Urinary bladder (tissue), 4 donors: Measurements from ENCODE around the gene RAPGEF5. TPM values are rescaled to one million over a fixed set of nuclear protein-coding genes. Genes with fewer than 3 reads are reported as not detected.

Experiments used
- DNase-seq: peaks from one replicate; pipeline ENCODE4 v3.0.0-alpha.2; 2015; ENCODE audit errors: extremely low spot score
- H3K27ac ChIP-seq: one replicate; pipeline ENCODE4 v1.5.1; 2013; ENCODE audit warnings: low read depth, mild to moderate bottlenecking, moderate library complexity
- H3K36me3 ChIP-seq: one replicate; pipeline ENCODE4 v1.6.1; 2013; ENCODE audit warnings: mild to moderate bottlenecking, moderate library complexity; ENCODE audit not compliant: insufficient read depth
- H3K4me1 ChIP-seq: one replicate; pipeline ENCODE4 v1.6.1; 2013; ENCODE audit warnings: mild to moderate bottlenecking, moderate library complexity; ENCODE audit not compliant: insufficient read depth
- H3K4me3 ChIP-seq: one replicate; pipeline ENCODE4 v1.5.1; 2013; ENCODE audit warnings: low read depth, low read length
- WGBS: extraction: QIAGEN DNeasy Blood & Tissue Kit; methylation state at CpG from one replicate; pipeline ENCODE4 v1.1.7; 2013; 5-methylcytosine and 5-hydroxymethylcytosine counted together
- polyA plus RNA-seq: library from polyadenylated mRNA; stranded (reverse); fragments of 200-250 nt; gene quantifications from one replicate; pipeline ENCODE4 v1.2.3, GENCODE V29; 2013
- total RNA-seq: library from RNA; depleted of rRNA; stranded (reverse); fragments of >200 nt; gene quantifications from one replicate; pipeline ENCODE4 v1.2.3, GENCODE V29; 2014
- donor health status: healthy with polysubstance abuse.
- donor health status: healthy.

The RAPGEF5 gene
- total and polyA plus RNA-seq, 2 donors: 12.6 to 99.1 TPM

DNA sequence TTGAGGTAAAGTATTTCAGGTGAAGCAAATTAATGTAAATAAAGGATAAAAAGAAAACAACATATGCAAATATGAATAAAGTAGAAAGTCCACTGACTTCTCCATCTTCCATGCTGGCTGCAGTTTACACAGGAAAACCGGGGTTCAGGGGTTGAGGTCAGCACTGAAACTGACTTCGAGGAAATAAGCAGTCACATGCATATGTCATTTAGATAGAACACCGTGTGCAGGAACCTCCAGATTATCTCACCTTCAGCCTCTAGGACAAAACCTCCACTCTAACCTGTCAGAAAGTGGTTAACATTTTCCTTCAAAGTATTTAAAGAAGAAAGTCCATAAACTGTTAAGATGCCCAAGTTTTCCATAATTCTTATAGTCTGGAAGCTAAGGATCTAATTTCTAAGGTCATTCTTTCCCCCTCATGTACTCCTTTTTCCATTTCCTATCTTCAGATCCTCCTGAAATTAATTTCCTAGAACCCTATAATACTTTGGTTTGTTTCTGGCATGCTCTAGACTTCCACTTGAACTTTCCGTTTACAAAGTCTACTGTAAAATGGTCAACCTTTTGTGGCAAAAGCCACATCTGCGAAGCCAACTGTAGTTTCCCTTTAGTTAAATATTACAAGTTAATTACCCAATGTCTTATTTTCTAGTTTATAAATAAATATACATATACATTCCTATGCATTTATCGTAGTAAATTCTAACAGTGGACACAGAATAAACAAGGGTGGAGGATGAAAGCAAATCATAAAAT, 173.3 kb downstream of the RAPGEF5 start:
- Histone ChIP-seq H3K4me3 (no peak overlapping the region), H3K4me1 (no peaks in the 10 kb centered on the region), H3K27ac (no peak overlapping the region), H3K36me3 (no peaks in the 10 kb centered on the region)
- WGBS: 80% methylated on average over 6 of the region's 6 CpGs
- no peak for DNase-seq

DNA sequence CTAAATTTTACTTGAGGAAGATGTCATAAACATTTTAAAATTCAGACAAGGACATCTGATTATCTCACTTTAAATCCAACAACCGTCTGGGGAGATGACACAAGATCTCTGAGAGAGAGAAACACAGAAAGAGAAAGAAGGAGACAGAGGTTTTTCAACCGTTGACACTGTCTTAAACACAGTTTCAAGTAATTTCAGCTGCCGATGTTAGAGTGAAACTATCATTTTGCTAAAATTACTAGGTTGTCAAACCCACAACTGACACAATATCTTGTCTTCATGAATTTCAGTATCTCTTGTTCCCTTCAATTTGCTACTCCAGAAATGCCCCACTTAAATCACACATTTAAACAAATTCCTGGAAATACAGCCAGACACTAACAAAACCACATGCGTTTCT, 174.8 kb downstream of the RAPGEF5 start:
- no peaks in the 10 kb centered on the region for H3K4me1 ChIP-seq
- WGBS: 55% methylated on average over 4 of the region's 4 CpGs
- H3K27ac ChIP-seq: no peak overlapping the region
- H3K4me3 ChIP-seq: no peak overlapping the region
- DNase-seq: no peak
- H3K36me3 ChIP-seq: no peaks in the 10 kb centered on the region

DNA sequence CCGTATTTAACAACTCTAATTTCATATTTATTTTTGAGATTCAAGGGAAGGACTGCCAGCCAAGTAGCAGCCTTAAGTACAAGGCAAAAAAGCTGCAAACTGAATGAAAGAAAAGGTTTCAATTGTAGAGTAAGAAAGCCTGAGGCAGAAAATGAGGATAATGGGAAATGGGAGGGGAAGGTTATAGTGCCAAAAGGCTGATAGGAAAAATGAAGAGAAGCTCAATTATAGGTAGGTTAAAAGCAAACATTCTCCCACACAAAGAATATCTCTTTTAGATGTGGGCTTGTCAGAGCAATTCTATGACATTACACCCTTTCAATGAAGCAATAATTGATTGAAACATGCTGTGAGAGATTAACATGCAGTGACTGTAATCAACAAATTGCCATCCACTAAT, 175.3 kb downstream of the RAPGEF5 start:
- DNase-seq: no peak
- Histone ChIP-seq H3K36me3 (no peaks in the 10 kb centered on the region), H3K4me1 (no peaks in the 10 kb centered on the region), H3K27ac (no peak overlapping the region), H3K4me3 (no peak overlapping the region)
- WGBS: 85% methylated on average over 1 of the region's 1 CpG

DNA sequence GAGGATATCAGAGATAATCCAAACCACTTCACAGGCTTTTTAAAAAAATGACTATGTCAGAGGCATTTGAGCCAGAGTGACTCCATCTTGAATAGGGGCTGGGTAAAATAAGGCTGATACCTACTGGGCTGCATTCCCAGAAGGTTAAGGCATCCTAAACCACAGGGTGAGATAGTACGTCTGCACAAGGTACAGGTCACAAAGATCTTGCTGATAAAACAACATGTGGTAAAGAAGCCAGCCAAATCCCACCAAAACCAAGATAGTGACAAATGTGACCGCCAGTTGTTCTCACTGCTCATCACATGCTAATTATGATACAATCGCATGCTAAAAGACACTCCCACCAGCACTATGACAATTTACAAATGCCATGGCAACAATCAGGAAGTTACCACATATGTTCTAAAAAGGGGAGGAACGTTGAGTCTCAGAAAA, 177.5 kb downstream of the RAPGEF5 start:
- whole genome bisulfite sequencing: 78% methylated on average over 4 of the region's 4 CpGs

DNA sequence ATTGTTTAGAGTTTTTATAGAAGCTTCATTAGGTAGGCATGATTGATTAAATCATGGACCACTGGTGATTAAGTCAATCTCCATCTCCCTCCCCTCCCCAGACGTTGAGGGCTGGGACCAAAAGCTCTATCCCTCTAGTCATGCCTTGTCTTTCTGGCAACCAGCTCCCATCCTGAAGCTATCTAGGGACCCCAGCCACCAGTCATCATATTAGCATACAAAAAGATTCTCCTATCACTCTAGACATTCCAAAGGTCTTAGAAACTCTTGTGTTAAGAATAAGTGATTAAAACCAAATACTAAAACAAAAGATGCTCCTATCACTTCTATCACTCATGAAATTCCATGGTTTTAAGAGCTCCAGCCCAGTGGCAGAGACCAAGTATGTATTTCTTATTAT, 178.2 kb downstream of the RAPGEF5 start:
- WGBS: 42% methylated on average over 1 of the region's 1 CpG

More for the DNA sequence above, 177.5 kb downstream of the RAPGEF5 start:
- Histone ChIP-seq H3K4me3 (no peak overlapping the region), H3K4me1 (no peaks in the 10 kb centered on the region), H3K36me3 (no peaks in the 10 kb centered on the region), H3K27ac (no peak overlapping the region)
- DNase-seq: no peak

DNA sequence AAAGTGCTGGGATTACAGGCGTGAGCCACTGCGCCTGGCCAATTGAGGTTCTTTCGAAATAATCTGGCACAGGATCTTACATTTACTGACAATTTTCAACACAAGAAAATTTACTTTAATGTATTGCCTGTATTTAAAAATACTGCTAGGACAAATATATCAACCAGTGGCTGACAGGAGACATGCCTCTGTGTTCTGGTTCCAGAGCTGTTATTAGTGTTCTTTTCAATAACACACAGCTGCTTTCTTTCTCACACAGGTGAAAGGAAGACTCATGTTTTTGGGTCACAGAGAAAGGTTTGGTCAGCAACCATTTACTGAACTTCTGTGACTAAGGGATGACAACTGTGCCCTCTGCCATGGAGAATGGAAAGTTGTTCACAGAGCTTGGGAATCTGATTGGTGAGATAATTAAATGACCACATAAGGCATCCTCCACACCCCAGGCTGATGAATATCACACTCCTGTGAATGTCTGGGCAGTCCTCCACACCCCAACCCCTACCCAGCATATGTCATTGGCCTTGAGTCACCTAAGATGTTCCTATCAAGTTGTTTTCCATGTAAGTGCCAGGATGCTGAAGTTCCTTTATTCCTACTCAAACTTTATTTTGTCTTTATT, 180.1 kb downstream of the RAPGEF5 start:
- no peak for DNase-seq
- H3K36me3 ChIP-seq: no peaks in the 10 kb centered on the region
- H3K4me1 ChIP-seq: no peaks in the 10 kb centered on the region
- 79% methylated on average over 3 of the region's 3 CpGs for WGBS
- H3K4me3 ChIP-seq: no peak overlapping the region
- H3K27ac ChIP-seq: no peak overlapping the region

More for the DNA sequence above, 178.2 kb downstream of the RAPGEF5 start:
- Histone ChIP-seq H3K36me3 (no peaks in the 10 kb centered on the region), H3K4me3 (no peak overlapping the region), H3K4me1 (no peaks in the 10 kb centered on the region), H3K27ac (no peak overlapping the region)
- DNase-seq: no peak

DNA sequence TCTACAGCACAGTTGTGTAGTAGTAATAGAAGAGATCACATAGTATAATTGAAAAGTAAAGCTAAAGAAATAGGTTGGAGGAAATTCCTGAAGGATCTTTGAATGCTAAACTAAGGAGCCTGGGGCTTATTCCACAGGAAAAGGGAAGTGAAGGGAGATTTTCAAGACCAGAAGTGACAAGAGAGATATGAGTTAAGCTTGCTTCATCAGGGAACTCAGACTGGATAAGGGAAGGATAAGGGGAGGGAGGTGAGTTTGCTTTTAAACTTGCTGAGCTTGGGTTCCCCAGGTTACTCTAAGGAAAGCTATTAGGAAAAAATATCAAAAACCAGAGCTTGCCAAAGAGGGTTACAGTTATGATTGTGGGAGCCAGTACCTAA, 182.4 kb downstream of the RAPGEF5 start:
- Histone ChIP-seq H3K27ac (no peak overlapping the region), H3K36me3 (no peaks in the 10 kb centered on the region), H3K4me1 (no peaks in the 10 kb centered on the region), H3K4me3 (no peak overlapping the region)
- DNase-seq: no peak

DNA sequence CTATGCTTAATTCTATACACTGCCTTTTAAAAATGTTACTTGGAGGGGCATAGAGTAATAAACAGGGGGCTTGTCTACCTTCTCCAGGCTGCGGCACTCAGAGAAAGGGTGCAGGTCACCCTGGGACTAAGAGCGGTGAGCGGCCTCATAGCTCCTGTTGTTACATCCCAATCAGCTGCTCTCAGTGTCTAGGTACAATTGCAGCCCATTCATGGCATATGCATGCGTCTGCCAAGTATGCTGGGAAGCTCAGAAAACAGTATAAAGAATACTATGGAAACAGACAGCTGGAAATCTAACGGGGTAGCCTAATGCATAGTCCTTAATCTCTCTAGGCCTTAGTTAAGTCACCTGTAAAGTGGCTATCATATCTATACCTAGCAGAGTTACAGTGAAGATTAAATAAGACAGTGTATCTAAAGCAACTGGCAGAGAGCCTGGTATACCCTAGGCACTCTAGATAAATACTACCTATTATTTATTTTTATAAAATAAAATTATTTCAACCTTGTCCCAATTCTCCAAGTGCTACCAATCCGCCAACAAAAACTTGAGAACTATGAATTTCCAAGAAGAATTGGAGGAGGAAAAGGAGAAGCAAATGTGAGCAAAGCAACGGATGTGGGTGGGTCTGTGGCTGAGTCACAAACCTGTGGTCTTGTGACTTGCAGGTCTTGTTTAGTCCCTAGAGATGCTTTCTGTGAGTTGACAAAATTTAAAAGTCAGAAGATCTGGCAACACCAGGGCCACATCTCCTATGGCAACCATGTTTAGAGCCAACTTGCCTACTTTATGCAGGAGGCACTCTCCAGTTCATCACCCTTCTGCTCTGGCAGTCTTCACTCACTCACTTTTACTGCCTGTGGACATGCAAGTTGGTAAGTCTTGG, 183.0 kb downstream of the RAPGEF5 start:
- Histone ChIP-seq H3K4me1 (no peaks in the 10 kb centered on the region), H3K4me3 (no peak overlapping the region), H3K36me3 (no peaks in the 10 kb centered on the region), H3K27ac (no peak overlapping the region)
- no peak for DNase-seq
- WGBS: 82% methylated on average over 7 of the region's 7 CpGs

DNA sequence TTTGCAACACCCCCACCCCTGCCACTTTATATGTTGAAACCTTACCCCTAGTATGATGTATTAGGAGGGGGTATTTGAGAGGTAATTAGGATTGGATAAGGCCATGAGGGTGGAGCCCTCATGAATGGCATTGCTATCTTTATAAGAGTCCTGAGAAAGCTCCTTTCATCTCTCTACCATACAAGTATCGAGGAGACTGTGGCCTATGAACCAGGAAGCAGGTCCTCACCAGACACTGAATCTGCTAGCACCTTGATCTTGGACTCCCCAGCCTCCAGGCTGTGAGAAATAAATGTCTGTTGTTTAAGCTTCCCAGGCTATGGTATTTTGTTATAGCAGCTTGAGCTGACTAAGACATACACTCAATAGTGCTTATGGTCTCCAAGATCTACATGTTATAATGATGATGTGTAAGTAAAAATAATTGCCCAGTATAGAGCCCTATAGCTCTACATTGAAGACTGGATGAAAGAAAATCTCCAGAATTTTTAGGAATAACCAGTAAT, 188.8 kb downstream of the RAPGEF5 start:
- no peak overlapping the region for H3K4me3 ChIP-seq
- WGBS: 77% methylated on average over 1 of the region's 1 CpG
- H3K36me3 ChIP-seq: no peaks in the 10 kb centered on the region
- no peak for DNase-seq
- H3K4me1 ChIP-seq: no peaks in the 10 kb centered on the region
- H3K27ac ChIP-seq: no peak overlapping the region

DNA sequence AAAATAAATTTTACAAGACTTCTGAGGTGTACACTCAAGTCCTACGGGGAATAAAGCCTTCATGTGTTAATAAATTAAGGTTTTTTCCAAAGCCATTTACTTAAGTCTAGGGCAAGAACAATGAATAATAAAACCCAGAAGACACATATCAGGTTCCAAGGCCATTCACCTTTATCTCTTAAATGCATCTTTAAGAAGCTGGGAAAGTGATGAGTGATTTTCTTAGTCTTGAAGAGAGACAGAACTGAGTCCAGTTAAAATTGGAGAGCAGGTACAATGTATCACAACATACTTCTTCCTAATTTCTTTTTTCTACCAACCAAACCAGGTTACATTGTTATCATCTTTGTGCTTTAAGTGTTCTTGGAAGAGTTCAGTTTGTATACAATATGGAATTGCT, 189.5 kb downstream of the RAPGEF5 start:
- Histone ChIP-seq H3K4me1 (no peaks in the 10 kb centered on the region), H3K36me3 (no peaks in the 10 kb centered on the region), H3K4me3 (no peak overlapping the region), H3K27ac (no peak overlapping the region)
- WGBS: 68% methylated on average over 1 of the region's 1 CpG
- DNase-seq: no peak

DNA sequence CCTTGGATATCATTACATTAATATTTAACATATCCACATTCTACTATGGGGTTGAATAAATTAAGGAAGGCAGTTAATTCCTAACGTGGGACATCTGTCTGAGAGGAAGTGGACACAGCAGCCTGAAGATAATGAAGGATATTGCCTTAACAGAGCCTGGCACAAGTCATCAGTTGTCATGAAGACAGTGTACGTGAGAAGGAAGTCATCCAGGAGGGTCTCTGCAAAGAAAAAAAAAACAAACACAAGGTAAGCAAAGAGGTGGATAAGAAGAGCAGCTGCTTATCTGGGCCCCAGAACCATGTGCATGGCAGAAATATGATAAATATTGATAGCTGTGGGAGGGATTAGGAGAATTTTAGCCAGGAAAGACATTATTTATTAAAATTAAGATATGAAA, 190.0 kb downstream of the RAPGEF5 start:
- Histone ChIP-seq H3K4me1 (no peaks in the 10 kb centered on the region), H3K4me3 (no peak overlapping the region), H3K36me3 (no peaks in the 10 kb centered on the region), H3K27ac (no peak overlapping the region)
- 36% methylated on average over 2 of the region's 2 CpGs for WGBS
- no peak for DNase-seq

DNA sequence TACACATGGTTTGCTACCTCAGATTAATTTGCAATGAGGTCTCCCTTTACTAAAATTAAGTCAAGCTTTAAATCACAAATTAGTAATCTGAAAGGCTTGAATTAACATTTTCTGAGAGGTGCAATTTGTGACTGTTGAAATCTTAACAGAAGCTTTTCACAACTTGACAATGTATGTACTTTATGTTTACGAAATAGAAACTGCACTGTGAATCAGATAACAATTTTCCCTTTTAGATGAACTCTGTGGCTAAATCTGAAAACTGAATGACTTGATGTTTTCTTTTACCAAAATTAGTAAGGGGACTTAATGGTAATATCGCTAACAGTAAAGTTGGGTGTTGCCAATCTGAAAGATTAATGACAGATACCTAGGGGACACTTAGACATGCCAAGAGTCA, 197.6 kb downstream of the RAPGEF5 start:
- H3K4me1 ChIP-seq: no peaks in the 10 kb centered on the region
- no peak for DNase-seq
- no peak overlapping the region for H3K4me3 ChIP-seq
- WGBS: 42% methylated on average over 2 of the region's 2 CpGs
- H3K27ac ChIP-seq: no peak overlapping the region
- no peaks in the 10 kb centered on the region for H3K36me3 ChIP-seq

DNA sequence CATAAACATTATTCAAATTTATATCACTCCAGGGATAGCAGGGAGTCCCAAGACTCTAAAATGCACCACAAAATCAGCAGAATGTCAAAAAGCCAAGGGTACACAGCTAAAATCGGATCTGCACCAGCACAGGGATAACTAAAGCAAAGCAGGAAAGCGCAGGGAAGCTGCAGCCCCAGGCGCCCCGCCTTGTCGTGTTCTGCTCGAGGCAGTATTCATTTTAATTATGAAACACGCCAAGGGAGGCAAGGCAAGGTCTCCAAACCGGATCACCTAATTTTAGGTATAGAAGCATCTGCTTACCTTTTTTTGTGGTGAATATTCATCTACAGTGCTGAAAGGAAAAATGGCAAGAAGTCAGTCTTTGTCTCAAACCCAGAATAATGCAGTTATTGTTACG, 199.4 kb downstream of the RAPGEF5 start:
- Histone ChIP-seq H3K4me1 (no peaks in the 10 kb centered on the region), H3K4me3 (no peak overlapping the region), H3K27ac (no peak overlapping the region), H3K36me3 (no peaks in the 10 kb centered on the region)
- 92% methylated on average over 9 of the region's 9 CpGs for WGBS
- no peak for DNase-seq
